Esophagus mucosa (tissue), 1 donor: ENCODE data around the gene CLNK. TPM values are rescaled to one million over a fixed set of nuclear protein-coding genes. Genes with fewer than 3 reads are reported as not detected.

Experiments
- ATAC-seq: fragments of 200-7000 bp; cut with Tn5 transposase; one replicate; pipeline ENCODE4 v1.9.1; 2020
- total RNA-seq: library from RNA; stranded (reverse); gene quantifications from one replicate; pipeline ENCODE4 v1.2.4, GENCODE V29; 2023
- donor health status: DM: yes; HTN: yes; CAD: no.

CLNK gene
- total RNA-seq, 1 donor from 2014 or later = 0.08 TPM

DNA sequence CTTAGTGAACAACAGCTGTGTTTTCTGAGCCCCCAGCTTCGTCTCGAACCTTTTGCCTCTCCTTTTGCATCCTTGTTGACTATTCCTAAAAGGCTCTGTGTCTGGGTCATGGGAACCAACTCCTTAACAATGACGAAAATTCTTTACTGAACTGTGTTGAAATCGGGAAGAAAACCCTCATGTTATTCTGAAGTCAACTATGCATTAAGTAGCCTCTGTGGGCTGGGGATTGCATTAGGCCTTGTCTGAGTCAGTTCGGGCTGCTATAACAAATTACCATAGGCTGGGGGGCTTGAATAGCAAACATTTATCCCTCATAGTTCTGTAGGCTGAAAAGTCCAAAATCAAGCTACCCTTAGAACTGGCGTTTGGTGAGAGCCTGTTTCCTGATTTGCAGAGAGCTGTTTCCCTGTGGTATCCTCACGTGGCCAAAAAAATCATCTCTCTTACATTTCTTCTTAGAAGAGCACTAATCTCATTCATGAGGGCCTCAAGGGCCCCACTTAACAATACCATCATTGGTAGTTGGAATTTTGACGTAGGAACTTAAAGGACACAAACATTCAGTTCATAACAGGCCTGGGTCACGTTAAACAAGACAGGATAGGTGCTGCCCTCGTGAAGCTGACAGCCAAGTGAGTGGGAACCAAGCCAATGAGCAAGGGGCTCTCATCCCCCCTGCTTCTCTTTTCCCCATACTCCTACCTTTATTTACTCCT is 75.9 kb downstream of the CLNK start:
- ATAC-seq = no peak

DNA sequence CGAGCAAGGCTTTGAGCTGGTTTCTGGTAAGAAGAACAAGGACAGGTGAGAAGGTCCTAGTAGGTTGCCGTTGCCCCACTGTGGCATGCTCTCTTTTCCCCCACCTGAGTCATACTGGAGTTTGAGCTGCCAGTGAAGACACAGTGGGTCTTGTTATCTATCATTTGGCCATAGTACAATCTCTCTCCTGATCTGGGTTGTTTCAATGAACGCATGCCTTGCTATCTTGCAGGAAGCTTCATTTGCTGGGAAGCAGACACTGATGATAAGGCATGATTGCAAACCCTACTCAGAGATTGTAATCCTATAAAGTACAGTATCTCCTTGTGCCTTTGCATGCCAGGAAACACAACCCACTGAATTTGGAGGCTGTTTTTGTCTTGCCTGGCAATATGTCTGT is 77.4 kb downstream of the CLNK start:
- no peak for ATAC-seq

GRCh38 chr4:10606483-10607155 is 77.9 kb downstream of the CLNK start:
- no peak for ATAC-seq

DNA sequence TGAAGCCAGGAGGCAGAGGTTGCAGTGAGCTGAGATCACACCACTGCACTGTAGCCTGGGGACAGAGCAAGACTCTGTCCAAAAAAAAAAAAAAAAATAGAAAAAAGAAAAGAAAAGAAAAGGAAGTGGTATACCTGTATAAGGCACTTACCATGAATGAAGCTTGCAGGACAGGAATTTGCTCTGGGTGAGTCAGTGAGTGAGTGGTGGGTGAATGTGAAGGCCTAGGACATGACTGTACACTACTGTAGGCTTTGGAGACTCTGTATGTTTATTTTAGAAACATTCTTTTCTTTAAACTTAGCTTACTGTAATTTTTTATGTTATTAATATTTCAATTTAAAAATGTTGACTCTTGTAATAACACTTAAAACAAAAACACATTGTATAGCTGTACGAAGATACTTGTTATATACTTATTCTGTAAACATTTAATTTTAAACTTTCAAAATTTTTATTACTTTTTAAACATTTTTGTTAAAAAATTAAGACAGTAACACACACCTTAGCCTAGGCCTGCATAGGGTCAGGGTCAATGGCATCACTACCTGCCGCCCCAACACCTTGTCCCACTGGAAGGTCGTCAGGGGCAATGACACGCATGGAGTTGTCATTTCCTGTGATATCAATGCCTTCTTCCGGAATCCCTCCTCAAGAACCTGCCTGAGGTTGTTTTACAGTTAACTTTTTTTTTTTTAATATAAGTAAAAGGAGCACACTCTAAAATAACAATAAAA is 78.7 kb downstream of the CLNK start:
- no peak for ATAC-seq

DNA sequence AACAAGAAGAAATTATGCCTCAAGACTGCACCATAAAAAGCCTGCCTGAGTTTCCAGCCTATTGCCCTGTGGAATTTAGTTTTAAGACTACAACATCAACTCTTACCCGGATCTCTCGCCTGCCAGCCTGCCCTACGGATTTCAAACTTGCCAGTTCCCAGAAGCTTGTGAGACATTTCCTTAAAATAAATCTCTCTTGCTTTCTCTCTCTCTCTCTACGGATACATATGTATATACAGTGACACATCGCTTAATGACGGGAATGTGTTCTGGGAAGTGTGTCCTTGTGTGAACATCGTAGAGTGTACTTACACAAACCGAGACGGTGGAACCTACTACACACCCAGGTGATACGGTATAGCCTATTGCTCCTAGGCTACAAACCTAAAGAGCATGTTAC is 79.5 kb downstream of the CLNK start:
- no peak for ATAC-seq

DNA sequence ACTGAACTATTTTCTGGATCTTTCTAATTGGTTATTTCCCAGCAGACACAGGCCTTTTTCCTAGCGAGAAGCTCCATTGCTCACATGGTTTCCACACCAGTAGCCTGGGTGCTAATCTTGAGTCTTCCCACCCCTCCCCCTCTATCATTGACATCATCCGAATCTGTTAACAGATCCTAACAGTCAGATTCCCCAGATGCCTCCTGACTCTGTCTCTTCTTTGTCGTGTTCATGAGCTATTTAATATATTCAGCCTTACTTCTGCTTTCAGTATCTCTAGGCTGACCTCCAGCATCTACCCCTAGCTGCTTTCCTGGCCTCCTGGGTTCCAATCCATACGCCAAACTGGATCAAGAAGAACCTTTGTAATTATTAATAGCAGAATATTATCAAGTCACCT is 85.0 kb downstream of the CLNK start:
- ATAC-seq = no peak

GRCh38 chr4:10598829-10599228 is 85.7 kb downstream of the CLNK start:
- ATAC-seq = no peak

DNA sequence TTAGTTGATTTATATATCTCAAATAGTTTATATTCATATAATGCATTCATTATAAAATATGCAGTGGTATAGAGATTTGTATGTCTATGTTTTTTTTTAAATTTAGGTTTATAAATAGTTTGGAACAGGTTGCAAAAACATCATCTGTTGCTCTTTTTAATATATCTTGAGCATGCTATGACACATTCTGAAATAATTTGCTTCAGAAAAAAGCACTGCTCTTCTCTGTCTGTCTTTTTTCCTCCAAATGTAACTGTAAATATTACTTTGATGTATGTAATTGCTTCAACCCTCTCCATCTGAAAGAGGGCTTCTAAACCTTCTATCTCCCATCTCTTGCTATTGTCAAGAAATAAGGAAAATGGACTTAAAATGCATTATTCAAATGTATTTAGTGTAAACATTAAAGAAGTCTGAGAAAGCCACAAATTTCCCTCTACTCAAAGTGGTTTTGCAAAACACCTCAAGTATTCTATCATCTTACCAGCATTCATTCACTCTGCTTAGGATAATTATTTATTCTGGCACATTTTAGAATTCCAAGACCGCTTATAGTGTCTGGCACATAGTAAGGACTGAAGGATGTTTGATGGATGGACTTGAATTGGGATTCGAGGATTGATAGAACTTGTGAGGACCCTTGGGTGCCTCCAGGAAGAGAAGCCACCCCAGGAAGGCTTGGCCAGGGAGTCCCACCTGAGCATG is 87.8 kb downstream of the CLNK start:
- ATAC-seq = no peak

DNA sequence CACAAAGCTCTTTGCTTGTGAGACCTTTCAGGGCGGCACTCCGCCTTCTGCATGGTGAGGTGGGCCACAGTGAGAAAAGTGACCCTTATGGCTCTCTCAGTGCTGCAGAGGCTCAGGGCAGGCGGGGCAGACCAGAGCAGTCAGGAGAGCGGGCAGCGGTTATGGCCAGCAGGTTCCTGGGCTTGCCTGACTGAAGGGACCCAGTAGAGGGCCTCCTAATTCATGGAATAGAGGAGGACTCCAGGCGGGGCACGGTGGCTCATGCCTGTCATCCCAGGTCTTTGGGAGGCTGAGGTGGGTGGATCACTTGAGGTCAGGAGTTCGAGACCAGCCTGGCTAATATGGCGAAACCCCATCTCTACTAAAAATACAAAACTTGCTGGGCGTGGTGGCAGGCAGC is 91.4 kb downstream of the CLNK start:
- no peak for ATAC-seq

GRCh38 chr4:10590896-10591295 is 93.7 kb downstream of the CLNK start:
- ATAC-seq = no peak

DNA sequence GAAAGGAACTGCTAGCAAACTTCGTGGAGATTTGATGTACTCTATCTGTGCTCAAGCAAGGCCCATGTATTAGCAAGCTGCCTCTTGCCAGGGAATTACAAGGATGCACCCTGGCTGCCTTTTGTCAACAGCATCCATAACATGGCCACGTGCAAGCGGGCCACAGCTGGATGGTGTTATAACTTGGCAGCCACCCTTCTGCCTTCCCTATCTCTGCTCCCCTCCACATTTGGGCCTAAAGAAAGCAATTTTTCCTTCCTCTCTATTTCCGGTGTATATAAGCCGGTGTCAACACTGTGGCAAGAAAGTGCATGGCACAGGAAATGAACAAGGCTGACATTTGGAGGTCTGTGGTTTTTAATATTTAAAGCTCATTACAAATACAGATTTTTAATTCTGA is 94.8 kb downstream of the CLNK start:
- ATAC-seq = no peak

DNA sequence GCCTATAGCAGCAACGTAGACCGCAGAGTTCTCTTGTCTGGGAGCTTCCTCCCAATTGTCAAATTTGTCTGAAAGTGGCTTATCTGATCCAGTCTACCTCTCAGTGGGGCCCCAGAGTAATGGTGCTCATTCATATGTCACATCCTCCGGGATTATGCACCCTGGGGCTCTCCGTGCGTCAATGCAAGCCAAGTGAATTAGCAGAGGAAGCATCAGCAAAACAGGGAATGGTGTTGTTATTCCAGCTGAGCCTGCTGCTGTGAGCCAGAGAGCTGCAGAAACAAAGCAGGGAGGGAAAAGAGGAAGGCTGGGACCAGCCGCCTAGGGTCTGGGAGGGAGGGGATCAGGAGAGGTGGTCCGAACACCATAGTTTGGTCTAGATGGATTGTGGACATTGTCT is 95.2 kb downstream of the CLNK start:
- no peak for ATAC-seq

GRCh38 chr4:10587697-10588096 is 96.9 kb downstream of the CLNK start:
- ATAC-seq = no peak

DNA sequence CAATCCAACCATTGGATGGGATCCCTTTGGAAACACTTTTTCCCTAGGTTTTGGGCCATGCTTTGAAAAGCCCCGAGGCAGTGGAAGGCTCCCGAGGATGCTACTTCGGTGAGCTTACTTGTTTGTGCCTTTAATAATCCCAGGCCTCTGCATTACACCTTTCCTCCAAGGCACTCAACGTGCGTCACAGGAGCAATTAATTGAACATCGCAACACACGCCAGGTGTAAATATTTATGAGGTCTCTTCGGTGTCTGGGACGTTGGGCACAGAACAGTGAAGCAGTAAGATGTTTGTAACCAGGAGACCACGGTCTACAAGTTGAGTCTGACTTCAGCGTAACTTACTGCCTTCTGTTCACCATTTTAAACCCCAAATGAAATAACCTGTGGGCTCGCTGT is 97.3 kb downstream of the CLNK start:
- no peak for ATAC-seq

DNA sequence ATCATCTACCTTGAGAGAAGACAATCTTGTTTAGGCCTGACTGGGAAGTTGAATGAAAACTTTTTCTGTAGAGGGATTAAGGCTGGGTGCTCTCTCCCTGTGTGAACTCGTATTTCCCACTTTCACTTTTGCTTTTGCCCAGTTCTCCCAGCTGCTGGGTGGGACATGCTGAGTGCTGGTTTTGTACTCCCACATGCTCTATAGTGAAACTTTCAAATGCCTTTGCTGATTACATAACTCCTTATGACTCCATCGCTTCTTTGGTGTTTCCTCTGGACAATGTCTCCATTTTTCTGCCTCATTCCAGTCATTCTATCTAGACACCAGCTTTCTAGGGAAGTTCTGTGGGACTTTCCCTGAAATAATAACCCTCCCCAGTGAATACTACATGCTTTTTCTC is 100.5 kb downstream of the CLNK start:
- ATAC-seq = peak; percentile 55

- no peak for ATAC-seq
These were observed 101.6 kb downstream of the CLNK start for GRCh38 chr4:10582951-10583350.

GRCh38 chr4:10582059-10582686 is 102.4 kb downstream of the CLNK start:
- ATAC-seq = peak; percentile 67

DNA sequence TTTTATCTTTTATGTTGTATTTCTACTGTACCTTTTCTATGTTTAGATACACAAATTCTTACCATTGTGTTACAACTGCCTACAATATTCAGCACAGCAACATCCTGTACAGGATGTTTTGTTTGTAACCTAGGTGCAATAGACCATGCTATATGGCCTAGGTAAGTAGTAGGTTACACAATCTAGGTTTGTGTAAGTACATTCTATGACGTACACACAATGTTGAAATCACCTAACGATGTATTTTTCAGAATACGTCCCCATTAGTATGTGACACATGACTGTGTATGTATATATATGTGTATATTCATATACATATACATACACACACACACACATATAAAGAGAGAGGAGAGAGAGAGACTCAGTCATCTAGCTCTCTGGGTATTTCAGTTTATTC is 103.5 kb downstream of the CLNK start:
- ATAC-seq = no peak

GRCh38 chr4:10579648-10580047 is 104.9 kb downstream of the CLNK start:
- ATAC-seq = no peak

DNA sequence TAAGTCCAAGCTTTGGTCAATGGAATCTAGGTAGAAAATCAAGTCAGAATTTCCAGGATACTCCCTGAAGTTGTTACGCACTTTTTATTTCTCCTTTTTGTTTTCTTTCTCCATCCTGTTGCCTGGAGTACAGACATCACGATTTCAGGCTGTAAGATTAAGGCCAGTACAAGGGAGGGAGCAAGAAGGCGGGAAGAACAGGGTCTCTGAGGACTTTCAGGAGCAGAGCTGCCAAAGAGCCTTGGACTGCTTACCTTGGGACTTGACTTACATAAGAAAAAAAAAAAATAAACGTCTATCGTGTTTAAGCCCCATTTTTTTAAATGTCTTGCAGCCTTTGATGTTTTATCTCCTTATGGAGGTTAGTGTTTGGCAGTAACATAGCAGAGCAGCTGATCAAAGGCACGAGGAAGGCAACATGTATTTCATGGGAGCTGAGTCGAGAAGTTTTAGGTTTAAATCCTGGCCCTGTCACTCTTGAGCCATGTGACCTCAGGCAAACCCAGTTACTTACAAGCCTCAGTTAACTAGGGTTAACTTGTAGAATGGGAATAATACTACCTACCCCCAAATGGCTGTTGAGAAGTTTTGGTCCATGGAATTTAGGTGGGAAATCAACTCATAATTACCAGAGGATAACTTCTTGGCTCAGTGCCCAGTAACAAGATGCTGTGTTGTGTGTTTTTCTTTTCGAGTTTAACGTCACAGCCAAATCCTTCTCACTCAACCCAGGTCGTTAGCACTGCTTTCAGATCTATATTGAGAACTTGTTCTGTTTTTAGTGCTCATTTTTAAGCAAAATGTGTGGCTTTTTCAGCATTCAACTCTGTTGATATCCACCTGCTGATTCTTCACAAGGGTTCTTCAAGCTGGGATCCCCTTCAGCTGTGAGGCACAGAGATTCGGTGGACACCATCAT is 106.8 kb downstream of the CLNK start:
- no peak for ATAC-seq

- no peak for ATAC-seq
These were observed 107.5 kb downstream of the CLNK start for GRCh38 chr4:10577018-10577417.

DNA sequence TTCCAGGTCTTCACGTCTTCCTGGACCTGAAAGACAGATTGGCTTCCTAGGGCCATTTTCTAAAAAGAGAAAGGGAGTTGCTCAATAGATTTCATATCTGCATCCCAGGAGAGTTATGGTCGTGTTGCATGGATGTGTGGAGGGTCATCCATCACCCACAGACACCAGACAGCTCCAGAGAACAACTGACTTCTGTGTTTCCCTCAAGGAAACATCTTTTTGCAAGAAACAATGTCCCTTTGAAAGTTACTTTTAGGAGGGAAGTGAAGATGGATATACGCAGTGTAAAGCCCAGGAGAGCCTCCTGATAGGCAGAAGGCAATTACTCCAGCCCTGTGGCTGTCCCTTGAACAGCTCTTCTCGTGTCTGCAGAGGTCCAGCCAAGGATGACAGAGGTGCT is 108.3 kb downstream of the CLNK start:
- no peak for ATAC-seq
